ENCODE results near the gene UBN1.

The UBN1 gene

DNA sequence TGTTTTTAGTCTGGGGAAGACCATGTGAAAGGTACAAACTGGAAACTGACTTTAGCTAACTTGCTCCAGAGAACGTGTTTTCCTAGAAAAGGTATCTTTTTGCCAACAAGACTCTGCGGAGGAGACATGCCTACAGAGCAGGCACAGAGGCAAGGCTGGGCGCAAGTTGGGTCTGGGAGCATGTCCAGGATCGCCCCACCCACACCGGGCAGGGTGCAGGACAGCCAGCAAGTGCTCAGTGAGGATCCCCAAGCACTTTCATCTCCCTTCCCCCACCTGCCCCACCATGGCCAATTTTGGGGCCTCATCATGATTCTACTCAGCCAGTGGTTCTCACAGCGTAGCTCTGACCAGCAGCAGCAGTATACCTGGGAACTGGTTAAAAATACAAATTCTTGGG lies 26.6 kb upstream of the UBN1 start:
- no peak for DNase-seq

GRCh38 chr16:4825196-4825595 lies 22.1 kb upstream of the UBN1 start:
- no peak for DNase-seq

- no peak for DNase-seq
Measured at GRCh38 chr16:4826526-4826925, 20.8 kb upstream of the UBN1 start.

- DNase-seq, result no peak
Measured at GRCh38 chr16:4826980-4827379, 20.3 kb upstream of the UBN1 start.

DNA sequence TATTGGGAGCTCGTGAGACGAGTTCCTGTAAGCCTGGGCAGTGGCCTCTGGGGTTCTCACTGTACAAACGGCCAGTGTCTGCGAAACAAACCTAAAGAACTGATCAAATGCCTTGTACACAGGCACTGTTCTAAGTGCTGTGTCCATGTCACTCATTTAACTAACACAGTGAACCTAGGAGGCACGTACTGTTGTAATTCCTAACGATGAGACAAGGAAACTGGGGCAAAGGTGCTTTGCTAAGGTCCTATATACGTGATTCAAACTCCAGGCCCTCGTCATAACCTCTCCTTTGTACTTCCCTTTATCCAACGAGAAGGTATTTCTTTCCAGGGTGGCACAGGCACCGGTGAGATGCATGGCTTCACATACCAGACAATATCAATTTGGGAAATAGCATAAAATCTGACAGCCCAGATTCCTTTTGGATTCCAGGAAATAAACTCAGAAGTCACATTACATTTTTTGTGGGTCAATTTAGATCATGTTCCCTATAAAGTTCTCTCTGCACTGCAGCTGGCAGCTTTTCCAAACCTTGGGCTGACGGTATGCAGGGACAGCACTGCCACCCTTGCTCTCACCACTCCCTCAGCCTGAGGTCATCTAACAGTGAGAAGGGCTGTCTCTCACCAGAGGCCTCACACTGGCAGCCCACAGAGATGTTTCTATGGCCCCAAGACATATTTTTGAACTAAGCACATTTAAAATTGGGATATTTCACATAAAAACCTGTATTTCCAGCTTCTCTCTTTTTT lies 18.5 kb upstream of the UBN1 start:
- no peak for DNase-seq

DNA sequence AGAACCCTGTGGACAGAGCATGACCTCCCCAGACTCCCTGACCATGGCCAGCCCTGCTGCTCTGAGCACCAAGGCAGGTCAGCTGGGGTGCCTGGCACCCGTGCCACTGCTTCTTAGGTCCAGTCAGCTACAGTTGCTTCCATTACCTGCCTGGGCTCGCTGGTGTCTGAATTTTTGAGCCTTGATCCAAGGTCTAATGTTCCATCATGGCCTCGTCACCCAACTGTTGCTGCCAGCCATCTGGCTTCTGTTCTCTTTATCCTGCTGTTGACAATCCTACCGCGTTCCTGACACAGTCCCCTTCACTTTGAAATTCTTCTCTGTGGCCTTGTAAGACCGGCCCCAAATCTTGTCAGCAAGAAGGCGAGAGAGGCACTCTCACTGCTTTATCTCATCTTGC lies 16.9 kb upstream of the UBN1 start:
- DNase-seq, result no peak

DNA sequence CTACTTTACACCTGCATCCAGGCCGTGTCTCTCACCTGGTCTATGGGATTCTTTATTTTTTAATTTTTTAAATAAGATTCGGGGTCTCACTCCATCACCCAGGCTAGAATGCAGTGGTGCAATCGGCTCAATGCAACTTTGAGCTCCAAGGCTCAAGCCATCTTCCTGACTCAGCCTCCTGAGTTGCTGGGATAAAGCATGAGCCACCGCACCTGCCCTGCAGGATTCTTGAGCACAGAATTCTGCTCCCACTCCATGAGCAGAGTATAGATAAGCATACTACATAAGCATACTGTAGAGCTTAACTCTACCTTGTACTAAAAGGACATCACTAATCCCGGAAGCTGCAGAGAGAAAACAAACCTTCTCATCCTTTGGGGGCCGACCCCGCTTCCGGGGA lies 15.7 kb upstream of the UBN1 start:
- no peak for DNase-seq

GRCh38 chr16:4832698-4833343 lies 14.5 kb upstream of the UBN1 start:
- DNase-seq, result no peak

- no peak for DNase-seq
Measured at GRCh38 chr16:4833584-4833983, 13.7 kb upstream of the UBN1 start.

DNA sequence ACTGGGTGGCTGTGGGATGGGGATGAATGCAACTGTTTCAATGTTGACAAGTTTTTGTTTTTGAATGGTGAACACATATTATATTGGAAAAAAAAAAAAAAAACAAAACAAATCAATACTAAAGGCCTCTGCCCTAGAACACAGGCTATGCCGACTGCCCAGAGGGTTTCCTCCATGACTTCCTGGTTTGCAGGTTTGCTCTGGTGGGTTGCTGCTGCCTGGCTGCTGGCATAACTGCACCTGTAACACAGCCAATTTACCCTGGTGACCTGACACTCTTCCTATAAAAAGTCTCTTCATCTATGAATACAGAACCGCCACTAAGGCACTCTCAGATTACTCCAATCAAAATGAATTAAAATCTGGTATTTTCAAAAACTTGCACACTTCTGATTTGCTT lies 10.6 kb upstream of the UBN1 start:
- no peak for DNase-seq

DNA sequence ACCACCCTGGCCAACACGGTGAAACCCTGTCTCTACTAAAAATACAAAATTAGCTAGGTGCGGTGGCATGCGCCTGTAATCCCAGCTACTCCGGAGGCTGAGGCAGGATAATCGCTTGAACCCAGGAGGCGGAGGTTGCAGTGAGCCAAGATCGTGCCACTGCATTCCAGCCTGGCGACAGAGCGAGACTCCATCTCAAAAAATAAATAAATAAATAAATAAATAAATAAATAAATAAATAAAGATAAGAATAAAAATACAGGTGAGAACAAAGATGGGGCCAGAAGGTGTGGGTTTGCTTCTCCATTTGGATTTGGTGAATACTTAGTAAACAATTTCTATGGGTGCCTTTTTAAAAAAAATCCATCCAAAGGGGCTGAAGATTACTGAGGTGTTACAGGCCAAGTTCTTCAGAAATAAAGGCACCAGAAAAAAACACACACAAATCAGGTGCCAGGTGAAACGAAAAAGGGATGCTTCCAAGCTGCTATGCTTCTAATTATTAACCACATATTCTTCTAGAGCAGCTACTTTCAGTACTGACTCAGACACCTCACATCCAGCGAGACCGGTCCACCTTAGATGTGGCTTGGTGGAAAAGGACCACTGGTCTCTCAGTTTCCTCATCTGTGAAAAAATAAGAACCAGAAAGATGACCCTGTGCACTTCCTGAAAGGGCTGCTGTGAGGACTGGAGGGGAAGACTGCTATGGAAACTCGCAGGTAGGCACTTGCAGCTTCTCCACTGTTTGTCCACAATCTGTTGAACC lies 9.4 kb upstream of the UBN1 start:
- DNase-seq, result no peak

GRCh38 chr16:4839942-4840341 lies 7.3 kb upstream of the UBN1 start:
- no peak for DNase-seq

DNA sequence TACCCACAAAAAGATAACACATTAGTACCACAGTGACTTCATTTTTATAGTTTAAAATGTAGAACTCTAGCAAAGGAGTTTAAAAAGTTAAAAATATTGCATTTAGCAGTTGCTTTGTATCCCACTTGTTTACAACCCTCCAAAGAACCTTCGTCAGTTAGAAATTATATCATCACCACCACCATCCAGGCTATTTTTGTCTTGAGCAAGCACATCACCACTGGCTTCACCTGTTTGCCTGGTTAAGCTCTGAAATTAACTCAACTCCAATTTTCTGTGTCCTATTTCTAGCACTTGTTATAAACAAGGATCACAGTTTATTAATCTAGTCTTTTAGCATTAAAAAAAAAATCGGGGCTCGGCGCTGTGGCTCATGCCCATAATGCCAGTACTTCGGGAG lies 6.3 kb upstream of the UBN1 start:
- DNase-seq, result no peak

- DNase-seq, result peak in 44 of 58 donors; percentile 13 to 70 (median 46)
Measured at GRCh38 chr16:4846503-4846900, 779 bp upstream of the UBN1 start.

GRCh38 chr16:4847774-4848587 lies 700 bp downstream of the UBN1 start:
- DNase-seq, result peak in 11 of 58 donors; percentile 3 to 48 (median 16)

DNA sequence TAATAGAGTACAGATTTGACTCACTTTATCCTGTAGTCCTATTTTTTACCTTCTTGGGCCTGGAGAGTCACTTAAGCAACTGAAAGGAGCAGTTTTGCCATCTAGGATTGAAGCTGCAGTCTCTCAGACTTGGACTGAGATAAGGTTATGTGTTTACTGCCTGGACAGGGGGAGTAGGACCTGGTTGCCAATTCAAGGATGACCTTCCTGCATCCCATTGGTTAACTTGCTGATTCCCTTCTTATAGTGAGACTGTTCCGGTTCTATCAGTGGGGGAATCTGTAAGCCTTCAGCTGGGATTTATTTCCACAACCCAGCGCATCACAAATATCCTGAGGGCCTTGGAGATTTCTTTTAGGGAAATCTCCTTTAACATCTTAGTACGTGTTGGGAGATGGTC lies 2.9 kb downstream of the UBN1 start:
- no peak for DNase-seq

- DNase-seq, result no peak
Measured at GRCh38 chr16:4852221-4852872, 5.1 kb downstream of the UBN1 start.

DNA sequence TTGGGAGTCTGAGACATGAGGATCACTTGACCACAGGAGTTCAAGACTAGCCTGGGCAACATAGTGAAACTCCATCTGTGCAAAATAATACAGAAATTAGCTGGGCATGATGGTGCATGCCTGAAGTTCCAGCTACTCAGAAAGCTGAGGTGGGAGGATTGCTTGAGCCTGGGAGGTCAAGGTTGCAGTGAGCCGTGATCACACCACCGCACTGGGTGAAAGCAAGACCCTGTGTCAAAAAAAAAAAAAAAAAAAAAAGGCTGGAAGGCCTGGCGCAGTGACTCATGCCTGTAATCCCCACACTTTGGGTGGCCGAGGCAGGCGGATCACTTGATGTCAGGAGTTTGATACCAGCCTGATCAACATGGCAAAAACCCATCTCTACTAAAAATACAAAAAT lies 8.1 kb downstream of the UBN1 start:
- DNase-seq, result no peak

DNA sequence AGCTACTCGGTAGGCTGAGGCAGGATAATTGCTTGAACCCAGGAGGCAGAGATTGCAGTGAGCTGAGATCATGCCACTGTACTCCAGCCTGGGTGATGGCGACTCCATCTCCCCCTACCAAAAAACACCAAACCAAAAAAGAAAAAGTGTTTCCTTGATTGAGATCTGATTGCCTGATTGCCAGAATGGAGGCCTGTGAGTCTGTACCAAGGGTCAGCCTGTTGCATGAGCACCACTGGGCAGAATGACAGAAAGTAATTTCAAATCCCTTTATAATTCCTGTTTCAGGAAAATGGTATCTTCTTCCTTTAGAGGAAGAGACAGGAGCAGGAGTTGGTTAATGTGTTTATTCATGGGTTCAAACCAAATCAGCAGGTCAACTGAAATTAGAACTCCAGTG lies 8.5 kb downstream of the UBN1 start:
- no peak for DNase-seq

DNA sequence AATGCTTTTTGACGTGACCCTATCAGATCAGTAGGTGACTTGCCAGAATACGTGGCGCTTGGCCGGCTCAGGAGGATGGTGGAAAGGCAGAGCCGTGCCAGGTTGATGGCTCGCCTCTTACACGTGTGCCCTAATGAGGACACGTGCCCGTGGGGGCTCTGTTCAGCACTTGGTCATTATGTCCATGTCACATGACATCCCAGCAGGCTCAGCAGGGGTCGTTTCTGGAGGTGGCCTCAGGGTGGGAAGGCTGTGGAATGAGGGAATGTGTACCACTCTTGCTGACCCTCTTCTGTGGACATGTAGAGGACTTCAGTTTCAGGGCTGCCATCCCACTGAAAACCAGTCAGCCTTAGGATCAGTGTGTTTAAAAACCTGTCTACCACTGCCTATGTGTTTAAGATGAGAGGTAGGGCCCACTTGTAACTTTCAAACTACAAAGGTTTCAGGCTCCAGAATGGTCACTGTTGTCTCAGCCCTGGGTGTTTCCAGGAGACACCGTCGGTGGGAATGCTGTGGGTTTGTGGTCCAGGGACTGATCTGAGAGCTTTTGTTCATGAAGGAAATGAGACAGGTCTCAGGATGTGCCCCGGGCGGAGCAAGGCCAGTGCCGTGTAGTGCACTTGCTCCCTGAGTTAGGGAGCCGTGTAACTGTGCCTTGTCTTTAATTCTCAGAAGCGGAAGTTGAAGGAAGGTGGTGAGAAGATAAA lies 12.1 kb downstream of the UBN1 start:
- DNase-seq, result no peak

- no peak for DNase-seq
Measured at GRCh38 chr16:4859900-4860255, 12.6 kb downstream of the UBN1 start.
